ENCODE measurements around the gene SENP2. TPM values are rescaled to one million over a fixed set of nuclear protein-coding genes. Genes with fewer than 3 reads are reported as not detected.

SENP2 gene
- total RNA-seq, 2 experiments from 2014 or later = 61.1 to 61.2 TPM

DNA sequence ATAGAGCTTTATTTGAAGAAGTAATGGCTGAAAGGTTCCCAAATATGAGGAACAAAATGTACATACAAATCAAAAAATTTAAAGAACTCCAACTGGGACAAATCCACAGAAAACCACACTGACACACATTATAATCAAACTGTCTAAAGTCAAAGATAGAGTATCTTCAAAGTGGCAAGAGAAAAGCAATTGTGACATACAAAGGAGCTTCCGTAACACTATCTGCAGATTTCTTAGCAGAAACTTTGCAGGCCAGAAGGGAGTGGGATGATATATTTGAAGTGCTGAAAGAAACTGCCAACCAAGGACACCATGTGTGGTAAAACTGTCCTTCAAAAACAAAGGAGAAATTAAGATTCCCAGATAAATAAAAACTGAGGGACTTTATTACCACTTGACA lies 91.9 kb downstream of the SENP2 start:
- Mint-ChIP-seq H3K27ac (no peak overlapping the region), H3K9me3 (peaks cover 12% of the 10 kb centered on the region), H3K27me3 (peaks cover 35% of the 10 kb centered on the region), H3K4me3 (no peak overlapping the region), H3K4me1 (ENCODE audit: low read depth) (no peaks in the 10 kb centered on the region), H3K36me3 (ENCODE audit: low read depth) (no peaks in the 10 kb centered on the region)
- Histone ChIP-seq H3K4me3 (ENCODE audit: low read length) (no peak overlapping the region), H3K4me1 (ENCODE audit: insufficient read depth, low read length) (no peaks in the 10 kb centered on the region), H3K9me3 (ENCODE audit: control insufficient read depth in 1 of 2, insufficient read depth in 1 of 2, low read length in 2 of 2) (peaks cover 4 to 8% of the 10 kb centered on the region in 2 experiments), H3K27ac (ENCODE audit: low read depth in 1 of 2, low read length in 2 of 2) (no peak overlapping the region), H3K36me3 (ENCODE audit: insufficient read depth, low read length) (no peaks in the 10 kb centered on the region), H3K27me3 (ENCODE audit: control insufficient read depth in 1 of 2, insufficient read depth in 2 of 2, low read length in 2 of 2) (no peaks in the 10 kb centered on the region)
- ChIA-PET POLR2A (no interaction called here), CTCF (interaction anchor here (0.6 to 1.3 kb wide), 2 partner anchors 17 to 68 kb away, joined by 3 to 4 read pairs; no protein-coding TSS in a partner anchor)
- no peak for ATAC-seq (ENCODE audit: poor library complexity)
- TF ChIP-seq, protein P1, sequence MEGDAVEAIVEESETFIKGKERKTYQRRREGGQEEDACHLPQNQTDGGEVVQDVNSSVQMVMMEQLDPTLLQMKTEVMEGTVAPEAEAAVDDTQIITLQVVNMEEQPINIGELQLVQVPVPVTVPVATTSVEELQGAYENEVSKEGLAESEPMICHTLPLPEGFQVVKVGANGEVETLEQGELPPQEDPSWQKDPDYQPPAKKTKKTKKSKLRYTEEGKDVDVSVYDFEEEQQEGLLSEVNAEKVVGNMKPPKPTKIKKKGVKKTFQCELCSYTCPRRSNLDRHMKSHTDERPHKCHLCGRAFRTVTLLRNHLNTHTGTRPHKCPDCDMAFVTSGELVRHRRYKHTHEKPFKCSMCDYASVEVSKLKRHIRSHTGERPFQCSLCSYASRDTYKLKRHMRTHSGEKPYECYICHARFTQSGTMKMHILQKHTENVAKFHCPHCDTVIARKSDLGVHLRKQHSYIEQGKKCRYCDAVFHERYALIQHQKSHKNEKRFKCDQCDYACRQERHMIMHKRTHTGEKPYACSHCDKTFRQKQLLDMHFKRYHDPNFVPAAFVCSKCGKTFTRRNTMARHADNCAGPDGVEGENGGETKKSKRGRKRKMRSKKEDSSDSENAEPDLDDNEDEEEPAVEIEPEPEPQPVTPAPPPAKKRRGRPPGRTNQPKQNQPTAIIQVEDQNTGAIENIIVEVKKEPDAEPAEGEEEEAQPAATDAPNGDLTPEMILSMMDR (IDR thresholded peaks at IDR 0.05) = no peak
- DNase-seq = no peak
- intact Hi-C loops (cut with DNase I, micrococcal nuclease) = no loop called here

DNA sequence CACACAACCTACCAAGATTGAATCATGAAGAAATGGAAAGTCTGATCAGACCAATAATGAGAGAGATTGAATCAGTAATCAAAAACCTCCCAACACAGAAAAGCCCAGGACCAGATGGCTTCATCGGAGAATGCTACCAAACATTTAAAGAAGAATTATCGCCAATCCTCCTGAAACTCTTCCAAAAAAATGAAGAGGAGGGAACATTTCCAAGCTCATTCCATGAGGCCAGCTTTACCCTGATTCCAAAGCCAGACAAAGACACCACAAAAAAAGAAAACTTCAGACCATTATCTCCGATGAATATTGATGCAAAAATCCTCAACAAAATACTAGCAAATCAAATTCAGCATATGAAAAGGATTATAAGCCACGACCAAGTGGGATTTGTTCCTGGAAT lies 94.1 kb downstream of the SENP2 start:
- Histone ChIP-seq H3K9me3 (ENCODE audit: control insufficient read depth in 1 of 2, insufficient read depth in 1 of 2, low read length in 2 of 2) (peaks cover 4 to 8% of the 10 kb centered on the region in 2 experiments), H3K4me1 (ENCODE audit: insufficient read depth, low read length) (no peaks in the 10 kb centered on the region), H3K4me3 (ENCODE audit: low read length) (no peak overlapping the region), H3K27me3 (ENCODE audit: control insufficient read depth in 1 of 2, insufficient read depth in 2 of 2, low read length in 2 of 2) (no peaks in the 10 kb centered on the region), H3K27ac (ENCODE audit: low read depth in 1 of 2, low read length in 2 of 2) (no peak overlapping the region), H3K36me3 (ENCODE audit: insufficient read depth, low read length) (no peaks in the 10 kb centered on the region)
- no peak for DNase-seq
- TF ChIP-seq, protein P1 (IDR thresholded peaks at IDR 0.05) = no peak
- intact Hi-C loops (cut with DNase I, micrococcal nuclease) = no loop called here
- POLR2A ChIA-PET = interaction anchor here (0.7 kb wide), 1 partner anchor 20 kb away, joined by 3 read pairs; no protein-coding TSS in a partner anchor
- no peak overlapping the region for H3K4me3 Mint-ChIP-seq
- CTCF ChIA-PET = no interaction called here
- no peak overlapping the region for H3K27ac Mint-ChIP-seq
- no peak for ATAC-seq (ENCODE audit: poor library complexity)
- no peaks in the 10 kb centered on the region for H3K36me3 Mint-ChIP-seq (ENCODE audit: low read depth)
- peaks cover 12% of the 10 kb centered on the region for H3K9me3 Mint-ChIP-seq
- no peaks in the 10 kb centered on the region for H3K4me1 Mint-ChIP-seq (ENCODE audit: low read depth)
- H3K27me3 Mint-ChIP-seq = peaks cover 26% of the 10 kb centered on the region

Other genes starting within 250 kb of the SENP2 start
- gene MAP3K13, start 223.2 kb upstream of the SENP2 start, total RNA-seq = 1 to 10 TPM; 4.3 to 5.7 TPM
- gene TMEM41A, start 87.3 kb upstream of the SENP2 start, total RNA-seq = 10 to 100 TPM; 26.8 to 29.1 TPM
- not detected for gene LIPH, start 33.7 kb upstream of the SENP2 start, total RNA-seq
- gene IGF2BP2, start 238.7 kb downstream of the SENP2 start, total RNA-seq = under 1 TPM; 0.25 to 0.50 TPM